GM15510 (cell line): Measurements from ENCODE around the gene SRSF4.

Experiments
- POLR2A ChIP-seq: IDR thresholded peaks from 3 replicates; pipeline ENCODE4 v1.6.1; 2011; ENCODE audit warnings: borderline replicate concordance; ENCODE audit not compliant: insufficient read length; ENCODE audit errors: extremely low read depth

The SRSF4 gene

DNA sequence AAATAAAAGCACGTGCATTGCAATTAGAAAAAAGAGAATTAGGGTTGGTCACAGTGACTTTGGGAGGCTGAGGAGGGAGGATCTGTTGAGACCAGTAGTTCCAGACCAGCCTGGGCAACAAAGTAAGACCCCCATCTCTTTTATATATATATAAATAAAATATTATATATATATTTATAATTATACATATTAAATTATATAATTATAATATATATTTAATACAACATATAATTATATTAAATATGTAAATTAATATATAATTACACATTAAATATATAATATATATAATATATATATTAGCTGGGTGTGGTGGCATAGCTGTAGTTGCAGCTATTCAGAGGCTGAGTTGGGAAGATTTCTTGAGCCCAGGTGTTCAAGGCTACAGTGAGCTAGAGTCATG, 81.2 kb downstream of the SRSF4 start:
- no peak for TF ChIP-seq POLR2A

- TF ChIP-seq POLR2A, result no peak
Observed at GRCh38 chr1:29099286-29099685, 82.4 kb downstream of the SRSF4 start.
